Ishikawa (cell line): ENCODE results near the gene CSTB.

Source experiments
- CEBPB ChIP-seq: IDR thresholded peaks from 2 replicates; pipeline ENCODE4 v1.6.1; 2012
- RAD21 ChIP-seq: IDR thresholded peaks from 2 replicates; pipeline ENCODE4 v1.6.1; 2012; ENCODE audit warnings: low read depth
- TCF12 ChIP-seq: IDR thresholded peaks from 2 replicates; pipeline ENCODE4 v1.6.1; 2012; ENCODE audit warnings: low read depth
- TEAD4 ChIP-seq: IDR thresholded peaks from 2 replicates; pipeline ENCODE4 v1.6.1; 2012
- USF1 ChIP-seq: IDR thresholded peaks from 2 replicates; pipeline ENCODE4 v1.6.1; 2012
- YY1 ChIP-seq: IDR thresholded peaks from 2 replicates; pipeline ENCODE4 v1.6.1; 2012; ENCODE audit warnings: low read depth
- TF ChIP-seq, protein P1 (sequence below): IDR thresholded peaks from 2 replicates; pipeline ENCODE4 v1.6.1; 2012; ENCODE audit warnings: low read depth, mild to moderate bottlenecking

GRCh38 chr21:43728467-43729390 is 47.4 kb downstream of the CSTB start:
- TF ChIP-seq USF1 (peak; percentile 83), RAD21 (no peak), CEBPB (0 out of 2 replicates have a peak, but pooled peaks have one; percentile 3), TEAD4 (peak; percentile 64), YY1 (no peak; the same call in 1 of the 2 replicates), TCF12 (peak; percentile 68; the same call in 1 of the 2 replicates)
- TF ChIP-seq, protein P1, sequence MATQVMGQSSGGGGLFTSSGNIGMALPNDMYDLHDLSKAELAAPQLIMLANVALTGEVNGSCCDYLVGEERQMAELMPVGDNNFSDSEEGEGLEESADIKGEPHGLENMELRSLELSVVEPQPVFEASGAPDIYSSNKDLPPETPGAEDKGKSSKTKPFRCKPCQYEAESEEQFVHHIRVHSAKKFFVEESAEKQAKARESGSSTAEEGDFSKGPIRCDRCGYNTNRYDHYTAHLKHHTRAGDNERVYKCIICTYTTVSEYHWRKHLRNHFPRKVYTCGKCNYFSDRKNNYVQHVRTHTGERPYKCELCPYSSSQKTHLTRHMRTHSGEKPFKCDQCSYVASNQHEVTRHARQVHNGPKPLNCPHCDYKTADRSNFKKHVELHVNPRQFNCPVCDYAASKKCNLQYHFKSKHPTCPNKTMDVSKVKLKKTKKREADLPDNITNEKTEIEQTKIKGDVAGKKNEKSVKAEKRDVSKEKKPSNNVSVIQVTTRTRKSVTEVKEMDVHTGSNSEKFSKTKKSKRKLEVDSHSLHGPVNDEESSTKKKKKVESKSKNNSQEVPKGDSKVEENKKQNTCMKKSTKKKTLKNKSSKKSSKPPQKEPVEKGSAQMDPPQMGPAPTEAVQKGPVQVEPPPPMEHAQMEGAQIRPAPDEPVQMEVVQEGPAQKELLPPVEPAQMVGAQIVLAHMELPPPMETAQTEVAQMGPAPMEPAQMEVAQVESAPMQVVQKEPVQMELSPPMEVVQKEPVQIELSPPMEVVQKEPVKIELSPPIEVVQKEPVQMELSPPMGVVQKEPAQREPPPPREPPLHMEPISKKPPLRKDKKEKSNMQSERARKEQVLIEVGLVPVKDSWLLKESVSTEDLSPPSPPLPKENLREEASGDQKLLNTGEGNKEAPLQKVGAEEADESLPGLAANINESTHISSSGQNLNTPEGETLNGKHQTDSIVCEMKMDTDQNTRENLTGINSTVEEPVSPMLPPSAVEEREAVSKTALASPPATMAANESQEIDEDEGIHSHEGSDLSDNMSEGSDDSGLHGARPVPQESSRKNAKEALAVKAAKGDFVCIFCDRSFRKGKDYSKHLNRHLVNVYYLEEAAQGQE = no peak
